ENCODE measurements around the gene PACSIN2. TPM values are rescaled to one million over a fixed set of nuclear protein-coding genes. Genes with fewer than 3 reads are reported as not detected.

Gene PACSIN2
- total RNA-seq, 2 experiments from 2014 or later = 35.0 to 35.9 TPM

DNA sequence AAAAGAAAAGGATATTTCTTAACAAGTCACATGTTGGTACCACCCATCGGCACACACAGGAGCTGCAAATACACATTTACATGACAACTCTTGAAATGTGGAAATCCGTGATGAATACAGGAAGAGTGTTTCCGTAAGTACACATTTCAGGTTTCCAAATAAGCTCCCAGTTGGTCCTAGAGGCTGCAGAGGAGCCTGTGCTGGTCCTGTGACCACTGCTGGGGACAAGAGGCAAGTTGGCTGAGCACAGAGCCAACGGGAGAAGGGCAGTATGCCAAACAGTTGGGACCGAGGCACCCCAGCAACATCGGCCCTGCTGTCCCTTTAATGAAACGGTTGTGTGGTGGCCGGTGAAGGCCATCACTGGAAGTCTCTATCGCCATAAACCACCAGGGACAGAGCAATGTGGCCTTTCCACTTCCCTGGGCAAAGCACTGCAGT, 119.4 kb downstream of the PACSIN2 start:
- Mint-ChIP-seq H3K4me1 (ENCODE audit: low read depth) (peaks cover 35% of the 10 kb centered on the region), H3K4me3 (no peak overlapping the region), H3K27me3 (no peaks in the 10 kb centered on the region), H3K36me3 (no peaks in the 10 kb centered on the region), H3K9me3 (no peaks in the 10 kb centered on the region), H3K27ac (peak overlapping the region; percentile 30)
- intact Hi-C loops (cut with micrococcal nuclease) = loop anchor here (1.0 kb wide), 2 partner anchors 38 to 70 kb away; no protein-coding TSS in a partner anchor
- POLR2A ChIA-PET = interaction anchor here (0.9 to 1.9 kb wide), 3 partner anchors 39 to 119 kb away, joined by 3 to 8 read pairs (median 3); partner anchors contain the start of gene PACSIN2
- CTCF ChIA-PET = interaction anchor here (0.9 to 1.8 kb wide), 4 partner anchors 28 to 164 kb away, joined by 3 to 10 read pairs (median 6); no protein-coding TSS in a partner anchor
- DNase-seq = no peak

DNA sequence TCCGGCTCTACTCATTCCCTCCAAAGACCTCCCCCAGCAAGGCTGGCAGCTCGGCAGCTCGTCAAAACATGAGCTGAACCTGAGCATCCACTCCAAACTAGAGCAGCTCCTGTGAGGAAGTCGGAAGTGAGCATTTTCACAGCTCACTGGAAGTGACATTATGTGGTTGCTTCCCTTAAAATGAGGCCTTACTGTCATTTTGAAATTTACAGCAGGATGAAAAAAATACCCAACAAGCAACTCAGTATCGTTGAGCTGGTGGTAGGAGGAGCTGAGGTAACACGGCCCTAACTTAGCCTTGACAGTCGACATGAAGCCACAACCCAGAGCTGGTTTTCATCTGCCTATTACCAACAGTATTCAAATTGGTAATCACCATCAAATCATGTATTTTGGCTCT, 119.9 kb downstream of the PACSIN2 start:
- H3K9me3 Mint-ChIP-seq = no peaks in the 10 kb centered on the region
- peaks cover 35% of the 10 kb centered on the region for H3K4me1 Mint-ChIP-seq (ENCODE audit: low read depth)
- no peaks in the 10 kb centered on the region for H3K27me3 Mint-ChIP-seq
- H3K4me3 Mint-ChIP-seq = no peak overlapping the region
- H3K36me3 Mint-ChIP-seq = no peaks in the 10 kb centered on the region
- DNase-seq = peak; percentile 50
- H3K27ac Mint-ChIP-seq = peak overlapping the region; percentile 18
- intact Hi-C loops (cut with micrococcal nuclease) = loop anchor here (1.0 kb wide), 2 partner anchors 38 to 70 kb away; no protein-coding TSS in a partner anchor
- POLR2A ChIA-PET = interaction anchor here (0.9 to 1.9 kb wide), 3 partner anchors 39 to 120 kb away, joined by 3 to 8 read pairs (median 3); partner anchors contain the start of gene PACSIN2
- CTCF ChIA-PET = interaction anchor here (0.7 to 1.8 kb wide), 6 partner anchors 27 to 165 kb away, joined by 3 to 10 read pairs (median 4); no protein-coding TSS in a partner anchor

DNA sequence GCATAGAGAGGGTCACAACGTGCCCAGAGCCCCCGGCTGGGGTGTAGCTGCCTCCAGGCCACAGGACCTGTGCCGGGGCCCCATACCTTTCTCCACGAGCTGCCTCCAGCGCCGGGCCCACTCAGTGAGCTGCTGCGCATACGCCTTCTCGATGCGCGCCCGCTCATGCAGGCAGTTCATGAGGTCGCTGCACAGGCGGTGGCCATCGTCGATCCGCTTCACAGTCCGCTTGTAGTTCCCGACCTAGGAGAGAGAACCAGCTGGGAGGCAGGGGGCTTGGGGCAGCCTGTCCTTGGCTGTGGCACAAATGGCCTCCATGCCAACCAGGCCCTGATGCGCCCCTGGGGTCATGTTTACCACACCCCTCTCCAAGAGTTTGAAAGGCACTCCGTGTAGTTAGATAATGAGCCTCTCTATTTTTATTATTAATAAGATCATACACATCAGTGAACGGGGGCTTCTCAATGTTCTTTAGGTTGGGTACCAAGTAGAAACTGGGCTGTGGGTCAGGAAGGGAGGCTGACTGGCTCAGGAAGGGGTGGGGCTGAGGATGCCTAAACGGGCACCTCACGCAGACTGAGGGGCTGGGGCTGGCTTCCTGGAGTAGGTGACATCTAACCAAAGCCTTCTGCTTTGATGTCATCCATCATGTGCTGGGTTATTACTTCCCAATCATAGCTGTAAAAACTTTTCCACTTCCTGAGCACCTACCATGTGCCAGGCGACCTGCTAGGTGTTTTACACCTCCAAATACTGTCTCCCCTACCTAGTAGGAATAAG, 121.4 kb downstream of the PACSIN2 start:
- DNase-seq = peak; percentile 24
- ChIA-PET CTCF (interaction anchor here (0.9 to 1.6 kb wide), 3 partner anchors 8 to 26 kb away, joined by 3 to 6 read pairs (median 4); no protein-coding TSS in a partner anchor), POLR2A (interaction anchor here (1.9 kb wide), 1 partner anchor 121 kb away, joined by 8 read pairs; the partner anchor contains the start of gene PACSIN2)
- Mint-ChIP-seq H3K4me3 (no peak overlapping the region), H3K27ac (no peak overlapping the region), H3K4me1 (ENCODE audit: low read depth) (peaks cover 45% of the 10 kb centered on the region), H3K36me3 (peaks cover 3% of the 10 kb centered on the region), H3K27me3 (no peaks in the 10 kb centered on the region), H3K9me3 (no peaks in the 10 kb centered on the region)
- intact Hi-C loops (cut with micrococcal nuclease) = no loop called here

DNA sequence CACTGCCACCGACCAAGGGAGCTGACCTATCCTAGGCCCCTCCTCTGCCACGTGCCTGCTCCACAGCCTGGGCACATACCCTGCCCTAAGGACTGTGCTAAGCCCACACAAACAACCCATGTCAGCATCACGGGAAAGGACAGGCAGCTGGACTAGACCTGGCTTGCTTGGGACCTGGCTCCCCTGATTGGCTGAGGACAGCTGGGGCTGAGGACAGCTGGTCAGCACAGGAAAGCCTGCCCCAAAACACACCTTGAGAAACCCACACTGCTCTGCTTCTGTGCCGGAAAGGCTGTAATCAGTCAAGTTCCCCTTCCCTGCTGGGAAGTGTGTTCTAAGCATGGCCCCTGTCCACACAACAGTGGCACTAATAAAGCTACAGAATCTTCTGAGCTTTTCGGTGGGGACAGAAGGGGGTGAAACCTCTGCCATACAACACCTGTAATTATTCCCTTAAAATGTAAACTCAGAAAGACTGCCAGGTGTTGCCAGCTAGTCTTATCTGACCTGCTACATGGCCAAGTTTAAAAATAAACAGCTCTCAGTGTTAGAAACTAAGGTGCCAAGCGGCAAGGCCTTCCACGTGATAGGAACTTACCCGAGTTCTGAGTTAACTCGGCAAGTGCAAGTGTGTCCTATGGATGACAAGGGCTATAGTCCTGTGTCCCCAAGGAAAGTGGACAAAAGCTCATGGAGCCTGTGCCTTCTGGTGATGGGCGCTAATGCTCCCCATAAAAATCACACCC, 122.2 kb downstream of the PACSIN2 start:
- intact Hi-C loops (cut with micrococcal nuclease) = no loop called here
- DNase-seq = no peak
- ChIA-PET POLR2A (no interaction called here), CTCF (interaction anchor here (0.9 to 1.6 kb wide), 3 partner anchors 9 to 26 kb away, joined by 3 to 6 read pairs (median 4); no protein-coding TSS in a partner anchor)
- H3K27ac Mint-ChIP-seq = no peak overlapping the region
- peaks cover 45% of the 10 kb centered on the region for H3K4me1 Mint-ChIP-seq (ENCODE audit: low read depth)
- H3K36me3 Mint-ChIP-seq = peaks cover 3% of the 10 kb centered on the region
- H3K27me3 Mint-ChIP-seq = no peaks in the 10 kb centered on the region
- H3K4me3 Mint-ChIP-seq = no peak overlapping the region
- no peaks in the 10 kb centered on the region for H3K9me3 Mint-ChIP-seq

DNA sequence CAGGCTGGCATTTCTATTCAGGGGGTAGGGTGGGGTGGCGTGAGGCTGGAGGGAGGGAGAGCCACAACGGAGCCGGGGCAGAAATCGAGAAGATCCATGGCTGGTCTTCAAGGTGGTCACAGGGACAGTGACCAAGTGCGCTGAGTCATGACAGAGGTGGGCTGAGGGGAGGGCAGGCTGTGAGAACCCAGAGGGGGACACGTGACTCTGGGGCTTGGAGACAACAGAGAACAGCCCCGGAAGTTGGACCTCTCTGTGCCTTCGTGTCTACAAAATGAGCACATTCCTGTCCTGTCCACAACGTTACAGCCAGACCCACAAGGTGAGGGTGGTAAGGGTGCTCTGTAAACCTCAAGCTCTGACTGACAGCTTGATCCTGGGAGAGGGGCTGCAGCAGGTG, 122.8 kb downstream of the PACSIN2 start:
- intact Hi-C loops (cut with micrococcal nuclease) = no loop called here
- peaks cover 40% of the 10 kb centered on the region for H3K4me1 Mint-ChIP-seq (ENCODE audit: low read depth)

DNA sequence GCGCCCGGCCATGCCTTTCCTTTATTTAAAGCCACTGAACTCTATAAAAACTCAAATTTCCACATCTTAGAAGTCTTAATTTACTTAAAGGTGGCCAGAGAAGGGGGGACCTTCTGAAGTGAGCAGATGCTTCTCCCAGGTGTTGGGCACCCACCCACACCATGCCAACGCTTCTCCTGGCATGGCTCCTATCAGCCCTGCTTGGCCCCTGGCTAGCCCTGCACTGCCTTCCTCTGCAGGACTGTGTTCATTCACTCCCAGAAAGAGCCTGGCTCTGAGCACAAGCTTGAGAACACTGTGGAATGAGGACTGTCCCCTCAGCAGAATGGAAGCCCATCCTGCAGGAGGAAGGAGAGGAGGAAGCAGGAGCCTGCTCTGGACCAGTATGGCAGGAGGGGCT, 123.3 kb downstream of the PACSIN2 start:
- Mint-ChIP-seq H3K9me3 (no peaks in the 10 kb centered on the region), H3K36me3 (peaks cover 3% of the 10 kb centered on the region), H3K4me3 (no peak overlapping the region), H3K27me3 (no peaks in the 10 kb centered on the region), H3K4me1 (ENCODE audit: low read depth) (peaks cover 38% of the 10 kb centered on the region), H3K27ac (no peak overlapping the region)
- POLR2A ChIA-PET = no interaction called here
- CTCF ChIA-PET = interaction anchor here (0.6 to 1.6 kb wide), 2 partner anchors 25 to 31 kb away, joined by 4 read pairs; no protein-coding TSS in a partner anchor
- DNase-seq = no peak
- intact Hi-C loops (cut with micrococcal nuclease) = no loop called here

More for the DNA sequence above, 122.8 kb downstream of the PACSIN2 start:
- H3K27ac Mint-ChIP-seq = no peak overlapping the region
- no peaks in the 10 kb centered on the region for H3K9me3 Mint-ChIP-seq
- H3K4me3 Mint-ChIP-seq = no peak overlapping the region
- H3K36me3 Mint-ChIP-seq = peaks cover 3% of the 10 kb centered on the region
- H3K27me3 Mint-ChIP-seq = no peaks in the 10 kb centered on the region
- ChIA-PET POLR2A (no interaction called here), CTCF (interaction anchor here (1.5 to 1.6 kb wide), 2 partner anchors 10 to 25 kb away, joined by 4 to 6 read pairs; no protein-coding TSS in a partner anchor)
- DNase-seq = no peak

DNA sequence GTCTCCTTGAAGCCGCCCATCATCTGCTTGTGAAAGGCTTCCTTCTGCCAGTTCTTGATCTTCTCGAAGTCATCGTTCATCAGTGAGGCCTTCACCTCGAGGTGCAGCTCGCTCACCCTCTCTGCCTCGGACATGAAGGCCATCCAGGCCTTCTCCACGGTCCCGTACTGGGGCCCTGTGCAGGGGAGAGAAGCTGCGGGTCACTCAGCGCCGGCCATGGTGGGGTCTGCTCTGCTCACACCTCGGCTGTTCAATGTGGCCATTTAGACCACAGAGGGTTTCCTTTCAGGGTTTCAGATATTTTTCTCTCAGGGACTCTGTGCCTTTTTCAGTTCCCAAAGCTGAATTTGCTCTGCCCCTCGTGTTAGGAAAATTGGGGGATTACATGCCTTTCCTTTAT, 123.9 kb downstream of the PACSIN2 start:
- H3K4me3 Mint-ChIP-seq = no peak overlapping the region
- H3K27ac Mint-ChIP-seq = peak overlapping the region; percentile 23
- no peak for DNase-seq
- H3K27me3 Mint-ChIP-seq = no peaks in the 10 kb centered on the region
- ChIA-PET CTCF (no interaction called here), POLR2A (no interaction called here)
- intact Hi-C loops (cut with micrococcal nuclease) = no loop called here
- no peaks in the 10 kb centered on the region for H3K9me3 Mint-ChIP-seq
- H3K36me3 Mint-ChIP-seq = peaks cover 3% of the 10 kb centered on the region
- H3K4me1 Mint-ChIP-seq (ENCODE audit: low read depth) = peaks cover 31% of the 10 kb centered on the region

DNA sequence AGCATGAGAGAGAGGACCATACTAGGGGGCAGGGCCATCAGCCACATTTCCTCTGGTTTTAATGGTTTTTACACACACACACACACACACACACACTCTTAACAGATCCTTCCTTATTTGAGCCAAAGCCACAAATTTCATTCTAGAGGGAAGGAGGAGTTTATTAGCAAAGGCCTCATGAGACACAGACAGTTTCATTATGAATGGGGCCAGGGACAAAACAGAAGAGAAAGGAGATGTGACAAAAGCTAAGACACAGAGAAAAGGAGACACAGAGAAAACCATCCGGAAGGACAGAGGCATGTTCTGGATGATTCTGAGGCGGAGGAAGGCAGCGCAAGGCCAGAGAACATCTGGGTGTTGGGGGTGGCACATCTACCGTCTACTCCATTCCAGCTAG, 125.6 kb downstream of the PACSIN2 start:
- Mint-ChIP-seq H3K4me1 (ENCODE audit: low read depth) (peaks cover 16% of the 10 kb centered on the region), H3K27me3 (no peaks in the 10 kb centered on the region), H3K36me3 (peaks cover 3% of the 10 kb centered on the region), H3K4me3 (no peak overlapping the region), H3K27ac (peak overlapping the region; percentile 61), H3K9me3 (no peaks in the 10 kb centered on the region)
- CTCF ChIA-PET = no interaction called here
- DNase-seq = peak; percentile 10
- intact Hi-C loops (cut with micrococcal nuclease) = no loop called here
- POLR2A ChIA-PET = no interaction called here

DNA sequence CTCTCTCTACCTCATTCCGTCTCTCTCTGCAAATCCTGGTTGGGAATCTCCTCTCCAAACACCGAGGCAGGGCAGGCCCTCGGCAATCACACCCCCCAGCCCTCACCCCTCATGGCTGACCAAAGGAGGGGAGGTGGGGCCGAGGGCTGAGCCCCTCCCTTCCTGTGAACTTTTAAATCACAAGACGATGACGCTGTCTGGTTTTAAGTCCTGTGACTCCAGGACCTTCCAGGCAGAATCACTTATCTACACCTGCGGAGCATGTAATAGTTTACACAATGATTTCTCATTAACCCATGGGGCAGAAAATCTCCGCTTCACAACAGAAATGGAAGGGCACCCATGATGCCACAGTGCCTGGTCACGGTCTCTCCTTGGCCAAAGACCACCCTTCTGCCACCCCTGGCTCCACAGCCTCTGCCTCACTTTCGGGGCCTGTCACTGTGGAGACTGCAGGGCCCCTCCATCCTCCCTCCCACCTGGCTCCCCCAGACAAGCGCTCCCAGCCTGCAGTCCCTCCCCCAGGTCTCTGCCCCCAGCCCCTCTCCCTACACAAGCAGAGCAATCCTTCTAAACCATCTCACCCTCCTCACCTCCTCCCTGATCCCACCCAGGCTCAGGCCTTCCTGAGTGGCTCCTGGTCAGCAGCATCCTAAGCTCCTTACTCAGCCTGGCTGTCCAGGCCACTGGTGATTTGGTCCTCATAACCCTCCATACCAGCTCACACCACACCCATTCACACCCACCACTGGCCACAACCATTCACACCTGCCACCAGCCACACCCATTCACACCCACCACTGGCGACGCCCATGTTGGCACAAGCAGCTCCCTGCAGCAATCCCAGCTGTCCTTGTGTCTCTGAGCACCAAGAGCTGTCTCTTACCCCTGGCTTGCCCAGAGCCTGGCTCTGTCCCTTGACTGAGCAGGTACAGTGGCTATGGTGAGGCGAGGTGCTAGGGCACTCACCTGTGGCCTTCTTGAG, 127.1 kb downstream of the PACSIN2 start:
- POLR2A ChIA-PET = interaction anchor here (0.6 kb wide), 1 partner anchor 1714 kb away, joined by 6 read pairs; no protein-coding TSS in a partner anchor
- H3K4me3 Mint-ChIP-seq = no peak overlapping the region
- no peaks in the 10 kb centered on the region for H3K9me3 Mint-ChIP-seq
- H3K4me1 Mint-ChIP-seq (ENCODE audit: low read depth) = peaks cover 10% of the 10 kb centered on the region
- CTCF ChIA-PET = no interaction called here
- peaks cover 5% of the 10 kb centered on the region for H3K36me3 Mint-ChIP-seq
- no peak for DNase-seq
- no peaks in the 10 kb centered on the region for H3K27me3 Mint-ChIP-seq
- H3K27ac Mint-ChIP-seq = no peak overlapping the region
- intact Hi-C loops (cut with micrococcal nuclease) = no loop called here

DNA sequence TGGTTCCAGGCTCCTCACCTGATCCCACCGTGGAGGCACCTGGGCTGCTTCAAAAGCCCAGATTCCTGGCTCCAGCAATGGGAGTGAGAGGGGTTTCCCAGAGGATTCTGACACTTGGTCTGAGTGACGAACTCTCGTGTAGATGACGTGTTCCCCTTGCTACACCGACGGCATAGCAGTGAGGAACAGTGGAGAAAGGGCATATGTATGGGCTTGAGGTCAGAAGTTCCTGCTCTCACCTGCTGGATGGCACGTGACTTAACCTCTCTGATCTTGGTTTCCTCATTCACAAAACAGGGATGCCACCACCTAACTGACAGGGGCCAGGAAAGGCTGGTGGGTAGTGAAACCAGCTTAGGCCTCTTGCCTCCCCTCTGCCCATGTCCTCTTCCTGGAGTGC, 127.8 kb downstream of the PACSIN2 start:
- H3K4me3 Mint-ChIP-seq = no peak overlapping the region
- DNase-seq = no peak
- no peak overlapping the region for H3K27ac Mint-ChIP-seq
- H3K4me1 Mint-ChIP-seq (ENCODE audit: low read depth) = peaks cover 10% of the 10 kb centered on the region
- peaks cover 5% of the 10 kb centered on the region for H3K36me3 Mint-ChIP-seq
- ChIA-PET CTCF (no interaction called here), POLR2A (interaction anchor here (0.6 kb wide), 1 partner anchor 1715 kb away, joined by 6 read pairs; no protein-coding TSS in a partner anchor)
- no peaks in the 10 kb centered on the region for H3K9me3 Mint-ChIP-seq
- no peaks in the 10 kb centered on the region for H3K27me3 Mint-ChIP-seq
- intact Hi-C loops (cut with micrococcal nuclease) = no loop called here

DNA sequence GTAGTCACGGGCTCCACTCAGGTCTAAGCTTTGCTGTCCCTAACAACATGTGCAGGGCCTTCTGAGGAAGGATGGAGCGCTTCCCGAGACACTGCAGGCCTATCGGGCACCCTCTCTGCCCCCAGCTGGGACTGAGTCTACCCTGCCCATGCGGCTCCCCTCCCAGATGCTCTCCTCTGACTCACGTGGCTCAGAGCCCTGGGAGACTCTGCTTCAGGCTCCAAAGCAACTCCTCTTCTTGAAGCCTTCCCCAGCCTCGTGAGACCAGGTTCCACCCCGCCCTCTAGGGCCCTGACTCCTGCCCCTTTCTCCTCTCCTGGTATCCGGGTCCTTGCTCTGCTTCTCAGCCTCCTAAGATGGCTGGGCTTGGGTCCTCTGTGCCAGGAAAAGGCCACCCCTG, 129.5 kb downstream of the PACSIN2 start:
- Mint-ChIP-seq H3K4me3 (no peak overlapping the region), H3K4me1 (ENCODE audit: low read depth) (peaks cover 10% of the 10 kb centered on the region), H3K27me3 (no peaks in the 10 kb centered on the region), H3K9me3 (no peaks in the 10 kb centered on the region), H3K27ac (no peak overlapping the region), H3K36me3 (peaks cover 5% of the 10 kb centered on the region)
- POLR2A ChIA-PET = no interaction called here
- intact Hi-C loops (cut with micrococcal nuclease) = no loop called here
- CTCF ChIA-PET = interaction anchor here (1.8 kb wide), 1 partner anchor 18 kb away, joined by 7 read pairs; no protein-coding TSS in a partner anchor
- DNase-seq = no peak

Measured in activated CD4-positive, alpha-beta memory T cell treated with anti-CD3 and anti-CD28 coated beads for 36 hours (primary cell).